Measurements from ENCODE around the gene PLEKHN1.

PLEKHN1 gene

DNA sequence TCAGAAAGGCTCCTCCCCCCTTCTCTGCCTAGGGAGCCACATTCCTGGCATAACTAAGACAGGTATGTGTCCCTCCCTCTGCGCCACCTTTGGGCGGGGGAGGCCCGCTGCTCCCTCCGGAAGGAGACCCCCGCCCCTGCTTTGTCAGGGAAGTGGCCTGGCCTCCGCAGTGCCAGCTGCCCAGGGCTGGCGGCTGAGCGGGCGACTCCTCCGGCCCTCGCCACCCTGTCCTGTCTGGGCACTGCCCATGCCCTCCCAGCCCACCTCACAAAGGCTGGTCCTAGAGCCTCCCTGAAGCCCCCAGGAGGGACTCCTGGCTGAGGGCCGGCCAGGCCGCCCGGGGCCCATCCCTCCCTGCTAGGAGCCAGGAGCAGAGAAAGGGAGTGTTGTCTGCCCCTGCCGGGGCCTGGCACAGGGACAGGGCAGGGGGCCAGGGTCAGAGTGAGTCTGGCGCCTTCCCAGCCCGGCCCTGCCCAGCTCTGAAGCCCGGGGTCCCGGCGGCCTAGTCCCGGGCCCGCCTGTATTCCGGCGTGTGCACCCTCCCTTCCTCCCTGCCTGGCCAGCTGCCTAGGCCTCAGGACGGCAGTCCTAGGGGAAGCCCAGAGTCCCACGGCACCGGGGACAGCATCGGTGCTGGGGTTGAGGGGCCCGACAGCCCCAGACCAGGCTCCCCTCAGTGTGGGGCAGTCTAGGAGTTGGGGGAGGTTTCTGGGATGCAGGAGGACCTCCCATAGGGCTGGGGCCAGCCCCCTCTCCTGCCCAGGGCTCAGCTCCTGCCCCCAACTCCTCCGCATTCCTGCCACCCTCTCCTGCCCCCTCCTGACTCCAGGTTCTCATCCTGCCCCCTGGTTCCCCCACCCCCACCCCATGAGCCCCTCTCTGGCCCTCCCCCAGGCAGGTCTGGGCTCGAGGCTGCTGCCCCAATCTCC, 58.8 kb downstream of the PLEKHN1 start:
- H3K9ac ChIP-seq (ENCODE audit: low read depth, low read length) = no peak overlapping the region
- no peak overlapping the region for H3K4me3 ChIP-seq (ENCODE audit: low read depth, low read length)
- H3K27me3 ChIP-seq (ENCODE audit: control insufficient read depth, insufficient read depth, low read length) = no peaks in the 10 kb centered on the region
- H3K4me1 ChIP-seq (ENCODE audit: control insufficient read depth, insufficient read depth, low read length) = peaks cover 8% of the 10 kb centered on the region
- H3K9me3 ChIP-seq (ENCODE audit: control insufficient read depth, insufficient read depth, low read length) = no peaks in the 10 kb centered on the region
- H3K36me3 ChIP-seq (ENCODE audit: control insufficient read depth, insufficient read depth, low read length) = peaks cover 23% of the 10 kb centered on the region
